H7 (cell line): ENCODE data around the gene TMEM255B. TPM values are rescaled to one million over a fixed set of nuclear protein-coding genes. Genes with fewer than 3 reads are reported as not detected.
"Not testable (repeated sequence)": the region's sequence is repeated elsewhere in the genome, so short reads cannot be mapped to it uniquely, and the experiment has no call there.

Experiments used
- DNase-seq: peaks from one replicate; pipeline ENCODE4 v3.0.0; 2012
- H3K27me3 ChIP-seq: 2 replicates; pipeline ENCODE4 v1.6.0; 2011; ENCODE audit warnings: mild to moderate bottlenecking, low read length; ENCODE audit not compliant: control insufficient read depth, insufficient read depth
- H3K36me3 ChIP-seq: replicated peaks from 2 replicates; pipeline ENCODE4 v1.5.1; 2011; ENCODE audit warnings: low read length; ENCODE audit not compliant: control insufficient read depth, insufficient read depth
- H3K4me3 ChIP-seq: 2 replicates; pipeline ENCODE4 v1.5.1; 2011; ENCODE audit warnings: low read depth, mild to moderate bottlenecking, control low read depth, low read length, moderate library complexity; ENCODE audit not compliant: insufficient read depth
- total RNA-seq: library from RNA; depleted of rRNA; stranded (reverse); fragments of >200 nt; shearing (Covaris generic); gene quantifications from 2 replicates; pipeline ENCODE4 v1.2.3, GENCODE V29; 2014

TMEM255B gene
- total RNA-seq, 1 experiment from 2014 or later, result 2.7 TPM

DNA sequence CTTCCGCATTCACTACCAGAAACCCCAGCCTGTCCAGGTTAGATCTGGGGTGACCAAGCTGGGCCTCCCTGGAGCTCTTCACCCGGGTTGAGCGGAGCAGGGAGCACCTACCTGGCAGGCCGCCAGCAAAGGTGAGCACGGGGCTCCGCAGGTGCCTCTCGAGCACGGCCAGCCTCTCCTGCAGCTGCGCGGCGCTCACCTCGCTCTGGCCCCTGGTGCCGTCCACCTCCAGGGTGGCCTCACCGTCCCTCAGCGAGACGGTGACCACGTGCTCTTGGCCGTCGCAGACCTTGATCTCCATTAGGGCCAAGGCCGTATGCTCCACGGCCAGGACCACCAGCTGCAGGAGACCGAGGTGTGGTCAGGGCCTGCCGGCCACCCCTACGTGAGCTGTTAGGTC, 62.8 kb downstream of the TMEM255B start:
- Histone ChIP-seq H3K4me3 (no peak overlapping the region), H3K36me3 (no peaks in the 10 kb centered on the region), H3K27me3 (no peaks in the 10 kb centered on the region)
- no peak for DNase-seq

DNA sequence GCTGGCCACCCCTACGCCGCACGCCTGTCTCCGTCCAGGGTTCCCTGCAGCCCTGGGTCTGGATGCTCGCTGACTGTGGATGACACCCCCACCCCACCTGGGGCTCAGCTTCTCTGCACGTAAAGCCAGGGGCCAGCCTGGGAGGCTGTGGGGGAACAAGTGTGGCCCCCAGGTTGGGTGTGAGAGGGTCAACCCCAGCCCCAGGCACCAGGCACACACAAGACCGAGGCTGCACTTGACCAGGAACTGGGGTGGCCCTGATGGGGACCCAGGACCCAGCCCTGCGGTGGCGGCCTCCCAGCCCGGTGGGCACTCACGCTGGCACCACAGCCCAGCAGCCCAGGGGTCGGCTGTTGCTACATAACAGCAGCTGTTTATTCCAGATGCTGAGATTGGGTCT, 63.2 kb downstream of the TMEM255B start:
- H3K4me3 ChIP-seq, result no peak overlapping the region
- no peak for DNase-seq
- H3K36me3 ChIP-seq, result no peaks in the 10 kb centered on the region
- no peaks in the 10 kb centered on the region for H3K27me3 ChIP-seq

DNA sequence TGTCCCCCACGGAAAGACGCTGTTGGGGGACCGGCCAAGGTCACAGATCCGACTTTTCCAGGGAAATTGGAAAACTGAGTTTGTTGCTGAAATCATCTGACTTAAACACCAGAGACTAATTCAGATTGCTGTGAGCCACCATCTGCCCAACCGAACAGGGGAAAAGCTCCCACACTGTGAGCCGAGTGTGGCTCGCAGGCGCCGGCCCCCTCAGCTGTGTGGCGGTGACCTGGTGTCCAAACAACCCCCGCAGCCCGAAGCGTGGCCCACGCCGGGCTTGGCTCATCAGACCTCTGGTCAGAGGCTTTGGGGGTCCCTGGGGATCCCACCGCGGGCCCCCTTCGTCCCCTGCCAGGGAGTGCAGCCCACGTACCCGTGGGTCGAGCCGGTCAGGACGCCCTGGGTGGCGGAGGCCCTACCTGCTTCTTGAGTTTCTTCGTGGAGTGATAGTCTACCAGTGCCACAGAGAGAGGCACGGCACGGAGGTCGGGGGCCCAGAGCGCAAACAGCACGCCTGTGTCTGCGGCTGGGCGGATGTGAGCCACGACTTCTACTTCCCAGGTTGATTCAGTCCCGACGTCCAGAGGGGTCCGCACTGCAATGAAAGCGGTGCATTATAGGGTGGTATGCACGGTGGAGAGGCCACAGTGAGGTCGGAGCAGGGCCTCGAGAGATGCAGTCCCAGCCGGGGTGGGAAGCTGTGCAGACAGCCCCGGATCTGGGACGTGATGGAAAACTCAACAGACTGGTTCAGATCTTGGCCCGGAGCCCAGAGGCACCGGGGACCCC, 64.1 kb downstream of the TMEM255B start:
- DNase-seq, result no peak
- H3K4me3 ChIP-seq, result no peak overlapping the region
- no peaks in the 10 kb centered on the region for H3K36me3 ChIP-seq
- H3K27me3 ChIP-seq, result no peaks in the 10 kb centered on the region

DNA sequence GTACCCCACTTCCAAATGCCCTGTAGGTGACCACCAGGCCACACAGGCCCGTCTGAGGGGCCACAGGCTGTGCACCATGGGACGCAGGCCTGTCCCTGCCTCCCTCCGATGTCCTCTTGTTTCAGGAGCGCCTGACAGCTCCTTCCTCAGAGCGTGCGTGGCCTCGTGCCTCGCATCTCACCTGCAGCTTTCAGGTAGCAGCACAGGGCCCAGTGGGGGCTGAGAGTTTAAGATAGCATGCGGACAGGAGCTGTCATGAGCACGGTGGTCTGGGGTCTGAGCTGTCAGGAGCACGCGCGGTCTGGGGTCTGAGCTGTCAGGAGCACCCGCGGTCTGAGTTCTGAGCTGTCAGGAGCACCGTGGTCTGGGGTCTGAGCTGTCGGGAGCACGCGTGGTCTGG, 64.7 kb downstream of the TMEM255B start:
- H3K27me3 ChIP-seq, result no peaks in the 10 kb centered on the region
- H3K36me3 ChIP-seq, result no peaks in the 10 kb centered on the region
- no peak overlapping the region for H3K4me3 ChIP-seq
- no peak for DNase-seq

DNA sequence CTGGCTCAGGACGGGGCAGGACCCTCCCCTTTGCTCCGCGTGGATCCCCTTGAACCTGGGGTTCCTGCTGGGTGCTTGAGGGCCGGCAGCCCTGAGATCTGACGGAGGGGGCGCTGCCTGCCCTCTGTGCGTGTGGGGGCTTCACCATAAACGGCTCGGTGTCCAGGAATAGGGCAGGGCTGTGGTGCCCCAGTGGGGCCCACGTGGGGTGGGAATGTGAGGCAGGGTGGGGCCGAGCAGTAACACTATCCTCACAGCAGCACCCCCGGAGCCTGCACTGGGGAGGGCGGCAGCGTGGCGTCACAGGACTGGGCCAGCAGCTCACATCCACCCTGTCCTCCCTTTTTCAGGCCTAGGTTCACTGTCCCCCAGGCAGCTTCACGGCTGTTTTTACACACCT, 66.8 kb downstream of the TMEM255B start:
- H3K36me3 ChIP-seq, result no peaks in the 10 kb centered on the region; the same call in 1 of the 2 replicates
- DNase-seq, result no peak
- no peaks in the 10 kb centered on the region for H3K27me3 ChIP-seq
- H3K4me3 ChIP-seq, result no peak overlapping the region

DNA sequence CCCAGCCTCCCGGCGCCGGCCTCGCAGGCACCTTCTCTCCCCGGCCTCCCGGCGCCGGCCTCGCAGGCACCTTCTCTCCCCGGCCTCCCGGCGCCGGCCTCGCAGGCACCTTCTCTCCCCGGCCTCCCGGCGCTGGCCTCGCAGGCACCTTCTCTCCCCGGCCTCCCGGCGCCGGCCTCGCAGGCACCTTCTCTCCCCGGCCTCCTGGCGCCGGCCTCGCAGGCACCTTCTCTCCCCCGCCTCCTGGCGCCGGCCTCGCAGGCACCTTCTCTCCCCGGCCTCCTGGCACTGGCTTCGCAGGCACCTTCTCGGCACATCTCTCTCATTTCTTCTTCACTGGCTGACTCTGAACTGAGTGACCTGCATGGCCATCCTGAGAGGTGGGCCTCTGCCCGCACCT, 67.4 kb downstream of the TMEM255B start:
- not testable (repeated sequence) for H3K27me3 ChIP-seq, H3K4me3 ChIP-seq, DNase-seq, H3K36me3 ChIP-seq

DNA sequence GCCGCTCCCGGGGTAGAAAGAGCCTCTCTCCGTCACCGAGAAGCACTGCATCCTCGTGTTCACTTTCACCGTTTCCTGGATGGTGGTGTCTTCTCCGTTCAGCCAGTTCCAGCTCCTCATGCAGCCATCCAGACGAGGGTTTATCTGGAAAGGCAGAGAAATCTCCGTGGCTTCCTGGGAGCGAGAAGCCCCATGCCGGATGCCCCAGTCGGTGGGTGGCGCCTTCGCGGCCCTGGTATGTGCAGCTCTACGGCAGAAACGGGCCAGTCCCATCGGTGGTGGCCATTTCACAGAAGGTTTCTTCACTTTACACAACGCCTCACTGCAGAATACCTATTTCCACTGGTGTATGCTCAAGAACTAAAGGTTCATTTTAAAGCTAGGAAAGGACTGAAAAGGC, 68.0 kb downstream of the TMEM255B start:
- Histone ChIP-seq H3K27me3 (no peaks in the 10 kb centered on the region), H3K4me3 (no peak overlapping the region), H3K36me3 (no peaks in the 10 kb centered on the region; the same call in 1 of the 2 replicates)
- no peak for DNase-seq

DNA sequence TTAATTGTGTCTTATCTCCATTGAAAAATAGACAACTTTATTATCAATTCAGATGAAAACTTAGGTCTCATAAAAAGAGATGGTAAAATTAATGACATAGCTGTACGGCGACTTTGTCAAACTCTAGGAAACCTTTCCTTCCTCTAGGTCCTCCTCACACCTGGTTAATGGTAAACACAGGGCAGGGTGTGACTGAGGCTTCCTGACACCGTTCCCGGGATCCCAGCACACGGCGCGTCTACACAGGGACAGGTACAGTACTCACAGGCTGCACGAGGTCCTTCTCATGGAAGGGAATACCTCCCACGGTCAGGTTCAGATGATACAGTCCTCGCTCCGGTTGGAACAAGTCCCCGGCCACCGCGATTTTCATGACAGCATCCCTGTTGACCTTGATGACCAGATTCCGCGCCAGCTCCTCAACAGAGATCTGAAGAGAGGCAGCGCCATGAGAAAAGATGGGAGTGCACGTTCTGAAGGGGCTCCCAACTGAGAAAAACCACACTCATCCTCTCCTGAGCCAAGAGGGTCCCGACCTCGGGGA, 69.3 kb downstream of the TMEM255B start:
- no peak for DNase-seq
- Histone ChIP-seq H3K36me3 (no peaks in the 10 kb centered on the region; the same call in 1 of the 2 replicates), H3K4me3 (no peak overlapping the region), H3K27me3 (no peaks in the 10 kb centered on the region)

DNA sequence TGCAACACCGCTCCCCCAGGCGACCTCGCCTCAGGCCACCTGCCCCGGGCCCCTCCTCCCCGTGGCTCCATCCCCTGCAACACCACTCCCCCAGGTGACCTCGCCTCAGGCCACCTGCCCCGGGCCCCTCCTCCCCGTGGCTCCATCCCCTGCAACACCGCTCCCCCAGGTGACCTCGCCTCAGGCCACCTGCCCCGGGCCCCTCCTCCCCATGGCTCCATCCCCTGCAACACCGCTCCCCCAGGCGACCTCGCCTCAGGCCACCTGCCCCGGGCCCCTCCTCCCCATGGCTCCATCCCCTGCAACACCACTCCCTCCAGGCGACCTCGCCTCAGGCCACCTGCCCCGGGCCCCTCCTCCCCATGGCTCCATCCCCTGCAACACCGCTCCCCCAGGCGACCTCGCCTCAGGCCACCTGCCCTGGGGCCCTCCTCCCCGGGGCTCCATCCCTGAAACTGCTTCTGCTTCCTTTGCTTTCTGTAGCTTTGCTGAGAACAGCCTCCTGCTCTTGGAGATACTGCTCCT, 71.5 kb downstream of the TMEM255B start:
- not testable (repeated sequence) for H3K36me3 ChIP-seq, H3K27me3 ChIP-seq, DNase-seq, H3K4me3 ChIP-seq

DNA sequence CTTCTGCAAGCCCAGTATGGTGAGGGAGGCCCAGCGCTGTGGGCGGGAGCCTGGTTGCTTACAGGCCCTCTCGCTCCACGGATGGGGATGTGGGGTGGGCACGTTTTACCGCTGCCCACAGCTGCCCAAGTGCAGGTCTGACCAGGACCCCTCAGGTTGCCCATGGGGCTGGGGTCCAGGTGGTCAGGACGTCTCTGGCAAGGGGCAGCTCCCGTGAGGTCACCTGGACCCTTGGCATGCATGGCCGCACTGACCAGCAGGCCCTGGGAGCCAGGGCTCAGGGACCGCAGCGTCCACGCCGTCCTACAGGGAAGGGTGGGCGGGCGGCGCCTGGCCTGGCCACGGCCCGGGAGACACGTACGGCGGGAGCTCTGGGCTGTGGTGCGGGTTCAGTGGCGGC, 72.0 kb downstream of the TMEM255B start:
- Histone ChIP-seq H3K36me3 (no peaks in the 10 kb centered on the region; the same call in 1 of the 2 replicates), H3K4me3 (no peak overlapping the region), H3K27me3 (no peaks in the 10 kb centered on the region)
- DNase-seq, result no peak

DNA sequence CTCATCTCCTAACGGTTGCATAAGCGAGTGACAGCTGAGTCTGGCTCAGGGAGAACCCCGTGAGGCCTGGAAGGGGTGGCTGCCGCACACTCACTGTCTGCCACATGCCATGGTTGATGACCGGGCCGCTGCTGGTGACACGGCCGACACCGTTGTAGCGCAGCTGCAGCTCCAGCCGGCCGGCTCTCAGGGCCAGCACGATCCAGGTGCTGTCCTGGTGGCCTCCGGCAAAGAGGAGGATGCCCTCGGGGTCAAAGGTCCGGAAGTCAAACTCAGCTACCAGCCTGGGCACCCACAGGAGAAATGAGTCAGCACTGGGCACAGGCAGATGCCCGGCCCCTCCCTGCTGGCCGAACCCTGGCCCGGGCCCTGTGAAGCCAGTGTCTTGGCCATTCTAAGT, 73.2 kb downstream of the TMEM255B start:
- no peaks in the 10 kb centered on the region for H3K27me3 ChIP-seq
- H3K36me3 ChIP-seq, result no peaks in the 10 kb centered on the region; the same call in 1 of the 2 replicates
- DNase-seq, result no peak
- no peak overlapping the region for H3K4me3 ChIP-seq

DNA sequence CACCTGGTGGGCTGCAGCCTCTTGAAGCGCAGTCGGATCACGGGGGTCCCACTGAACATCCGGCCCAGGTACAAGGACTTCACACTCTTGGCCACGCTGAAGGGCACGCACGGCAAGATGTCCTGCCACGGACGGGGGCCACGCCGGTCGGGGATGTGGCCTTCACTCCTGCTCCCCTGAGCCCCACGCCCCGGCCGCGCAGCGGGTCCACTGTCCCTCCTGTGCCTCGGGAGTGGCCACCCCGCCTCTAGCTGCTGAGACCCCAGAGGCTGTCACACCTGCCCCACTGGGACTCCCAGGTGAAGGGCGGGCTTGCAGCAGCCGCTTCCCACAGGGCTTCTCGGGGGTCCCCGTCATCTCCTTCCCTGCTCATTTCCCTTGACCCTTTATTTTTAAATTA, 73.6 kb downstream of the TMEM255B start:
- Histone ChIP-seq H3K36me3 (no peaks in the 10 kb centered on the region; the same call in 1 of the 2 replicates), H3K27me3 (no peaks in the 10 kb centered on the region), H3K4me3 (no peak overlapping the region)
- no peak for DNase-seq

DNA sequence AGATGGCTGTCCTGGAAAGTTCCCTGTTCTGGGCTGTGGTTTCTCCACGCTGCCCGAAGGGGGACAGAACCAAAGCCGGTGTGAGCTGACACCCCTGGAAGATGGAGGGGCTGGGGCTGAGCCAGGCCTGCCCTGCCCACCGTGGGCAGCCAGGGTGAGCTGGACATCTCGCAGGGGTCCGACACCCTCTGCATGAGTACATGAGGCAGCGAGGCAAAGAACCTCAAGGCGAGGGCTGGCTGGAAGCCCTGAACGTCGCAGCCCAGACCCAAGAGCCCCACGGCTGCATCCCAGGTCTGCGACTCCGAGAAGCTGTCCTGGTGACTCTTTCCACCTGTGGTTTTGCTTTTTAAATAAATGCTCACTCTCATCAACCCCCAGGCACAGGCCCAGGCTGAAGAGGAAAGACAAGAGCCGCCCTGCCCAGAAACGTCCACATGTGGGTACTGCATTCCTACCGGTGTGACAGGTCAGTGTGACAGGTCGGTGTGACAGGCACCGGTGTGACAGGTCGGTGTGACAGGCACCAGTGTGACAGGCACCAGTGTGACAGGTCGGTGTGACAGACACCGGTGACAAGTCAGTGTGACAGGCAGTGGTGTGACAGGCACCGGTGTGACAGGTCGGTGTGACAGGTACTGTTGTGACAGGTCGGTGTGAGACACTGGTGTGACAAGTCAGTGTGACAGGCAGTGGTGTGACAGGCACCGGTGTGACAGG, 74.2 kb downstream of the TMEM255B start:
- DNase-seq, result no peak
- no peaks in the 10 kb centered on the region for H3K27me3 ChIP-seq

DNA sequence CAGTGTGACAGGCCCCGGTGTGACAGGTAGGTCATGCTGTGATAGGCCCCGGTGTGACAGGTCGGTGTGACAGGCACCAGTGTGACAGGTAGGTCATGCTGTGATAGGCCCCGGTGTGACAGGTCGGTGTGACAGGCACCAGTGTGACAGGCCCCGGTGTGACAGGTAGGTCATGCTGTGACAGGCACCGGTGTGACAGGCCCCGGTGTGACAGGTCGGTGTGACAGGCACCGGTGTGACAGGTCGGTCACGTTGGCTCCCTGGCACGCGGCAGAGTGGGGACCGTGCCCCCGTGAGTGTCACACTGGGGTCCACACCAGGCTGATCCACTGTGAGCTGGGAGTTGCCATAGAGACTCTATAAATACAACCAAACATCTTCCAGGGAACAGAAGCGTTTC, 75.0 kb downstream of the TMEM255B start:
- not testable (repeated sequence) for DNase-seq, H3K27me3 ChIP-seq, H3K4me3 ChIP-seq, H3K36me3 ChIP-seq

More for the DNA sequence above, 74.2 kb downstream of the TMEM255B start:
- Histone ChIP-seq H3K36me3 (no peaks in the 10 kb centered on the region; the same call in 1 of the 2 replicates), H3K4me3 (no peak overlapping the region)
